GM12891 (cell line): ENCODE results near the gene LBHD1.
A peak's percentile ranks its signal among the peaks of the same experiment; 100 is the strongest.

Experiments used
- PAX5 ChIP-seq: IDR thresholded peaks from 2 replicates; pipeline ENCODE4 v1.6.1; 2011; ENCODE audit warnings: low read length, moderate library complexity, mild to moderate bottlenecking; ENCODE audit not compliant: insufficient read depth, severe bottlenecking
- POLR2A ChIP-seq: IDR thresholded peaks from 2 replicates; pipeline ENCODE4 v1.6.1; 2011; ENCODE audit warnings: low read depth, low read length, control low read depth
- POLR2AphosphoS5 ChIP-seq: IDR thresholded peaks from 2 replicates; pipeline ENCODE4 v1.6.1; 2011; ENCODE audit warnings: low read depth, low read length, control low read depth
- POU2F2 ChIP-seq: IDR thresholded peaks from 2 replicates; pipeline ENCODE4 v1.6.1; 2011; ENCODE audit warnings: low read depth, mild to moderate bottlenecking, control low read depth, low read length, moderate library complexity
- SPI1 ChIP-seq: IDR thresholded peaks from 2 replicates; pipeline ENCODE4 v1.6.1; 2011; ENCODE audit warnings: low read depth, low read length, control low read depth
- TAF1 ChIP-seq: IDR thresholded peaks from 2 replicates; pipeline ENCODE4 v1.6.1; 2011; ENCODE audit warnings: low read depth, low read length, control low read depth

GRCh38 chr11:62671608-62672389 is at the start of gene LBHD1, which contains the start of gene UQCC3:
- peak; percentile 73; the same call in 1 of the 2 replicates for TF ChIP-seq POU2F2
- peak; percentile 64 for TF ChIP-seq TAF1
- peak; percentile 89 for TF ChIP-seq POLR2A
- TF ChIP-seq POLR2AphosphoS5: peak; percentile 94
- TF ChIP-seq SPI1: no peak
- TF ChIP-seq PAX5: no peak
